Trophoblast cell (in vitro differentiated cells and primary cell): Measurements from ENCODE around the gene SLC17A1.

Source experiments
- DNase-seq, 2 donors: peaks; one replicate each; pipeline ENCODE4 v3.0.0-alpha.2; 2016
- H2AFZ ChIP-seq: 2 replicates; pipeline ENCODE4 v1.6.1; 2013; ENCODE audit warnings: low read length, moderate library complexity, mild to moderate bottlenecking; ENCODE audit not compliant: insufficient read depth, poor library complexity
- H2AK5ac ChIP-seq: 2 replicates; pipeline ENCODE4 v1.6.1; 2013; ENCODE audit warnings: mild to moderate bottlenecking, low read length
- H2BK120ac ChIP-seq: 2 replicates; pipeline ENCODE4 v1.6.1; 2013; ENCODE audit warnings: low read length, mild to moderate bottlenecking, moderate library complexity; ENCODE audit not compliant: insufficient read depth, poor library complexity
- H2BK12ac ChIP-seq: 2 replicates; pipeline ENCODE4 v1.6.1; 2013; ENCODE audit warnings: mild to moderate bottlenecking, low read length, moderate library complexity
- H2BK5ac ChIP-seq: 2 replicates; pipeline ENCODE4 v1.6.1; 2013; ENCODE audit warnings: low read length, low read depth, moderate library complexity, mild to moderate bottlenecking; ENCODE audit not compliant: poor library complexity
- H3K14ac ChIP-seq: 2 replicates; pipeline ENCODE4 v1.6.1; 2013; ENCODE audit warnings: mild to moderate bottlenecking, low read length
- H3K18ac ChIP-seq: 2 replicates; pipeline ENCODE4 v1.6.1; 2013; ENCODE audit warnings: mild to moderate bottlenecking, low read length
- H3K23ac ChIP-seq: 2 replicates; pipeline ENCODE4 v1.6.1; 2013; ENCODE audit warnings: low read length
- H3K27ac ChIP-seq: 2 replicates; pipeline ENCODE4 v1.5.1; 2013; ENCODE audit warnings: low read depth, mild to moderate bottlenecking, inconsistent platforms, low read length, moderate library complexity
- H3K27me3 ChIP-seq: 2 replicates; pipeline ENCODE4 v1.6.1; 2013; ENCODE audit warnings: inconsistent platforms, mild to moderate bottlenecking, low read length, moderate library complexity; ENCODE audit not compliant: insufficient read depth
- H3K36me3 ChIP-seq, 2 experiments: 1 replicate in 1 of 2; 2 replicates in 1 of 2; pipeline ENCODE4 v1.6.1; 2013; ENCODE audit warnings: low read length in 2 of 2, mild to moderate bottlenecking in 2 of 2, moderate library complexity in 1 of 2; ENCODE audit not compliant: insufficient read depth in 2 of 2, control insufficient read depth in 1 of 2
- H3K4ac ChIP-seq: 2 replicates; pipeline ENCODE4 v1.6.1; 2013; ENCODE audit warnings: low read depth, mild to moderate bottlenecking, low read length, moderate library complexity
- H3K4me1 ChIP-seq, 2 experiments: 1 replicate in 1 of 2; 2 replicates in 1 of 2; pipeline ENCODE4 v1.6.1; 2013; ENCODE audit warnings: low read length in 2 of 2, mild to moderate bottlenecking in 2 of 2, moderate library complexity in 1 of 2; ENCODE audit not compliant: insufficient read depth in 2 of 2, control insufficient read depth in 1 of 2
- H3K4me2 ChIP-seq: 2 replicates; pipeline ENCODE4 v1.6.1; 2013; ENCODE audit warnings: inconsistent platforms, mild to moderate bottlenecking, low read length, moderate library complexity
- H3K4me3 ChIP-seq: 2 replicates; pipeline ENCODE4 v1.5.1; 2013; ENCODE audit warnings: mild to moderate bottlenecking, low read depth, low read length, inconsistent platforms
- H3K79me1 ChIP-seq: one replicate; pipeline ENCODE4 v1.6.1; 2013; ENCODE audit warnings: low read length
- H3K79me2 ChIP-seq: 2 replicates; pipeline ENCODE4 v1.6.1; 2013; ENCODE audit warnings: low read length, mild to moderate bottlenecking; ENCODE audit not compliant: control insufficient read depth, insufficient read depth, poor library complexity
- H3K9ac ChIP-seq: 2 replicates; pipeline ENCODE4 v1.6.1; 2013; ENCODE audit warnings: mild to moderate bottlenecking, low read length
- H3K9me3 ChIP-seq: 2 replicates; pipeline ENCODE4 v1.6.1; 2013; ENCODE audit warnings: low read depth, mild to moderate bottlenecking, control low read depth, inconsistent platforms, low read length; ENCODE audit not compliant: insufficient read depth
- H4K12ac ChIP-seq: 2 replicates; pipeline ENCODE4 v1.6.1; 2013; ENCODE audit warnings: low read depth, mild to moderate bottlenecking, low read length, moderate library complexity
- H4K8ac ChIP-seq: 2 replicates; pipeline ENCODE4 v1.6.1; 2013; ENCODE audit warnings: low read depth, mild to moderate bottlenecking, low read length, moderate library complexity
- H4K91ac ChIP-seq: one replicate; pipeline ENCODE4 v1.6.1; 2013; ENCODE audit warnings: low read depth, mild to moderate bottlenecking, low read length, moderate library complexity
- WGBS: extraction: QIAGEN DNeasy Blood & Tissue Kit; methylation state at CpG from one replicate; pipeline ENCODE4 v1.1.7; 2013; ENCODE audit warnings: missing lambda C conversion rate; ENCODE audit not compliant: insufficient read length, insufficient coverage; ENCODE audit errors: extremely low coverage; 5-methylcytosine and 5-hydroxymethylcytosine counted together

SLC17A1 gene

DNA sequence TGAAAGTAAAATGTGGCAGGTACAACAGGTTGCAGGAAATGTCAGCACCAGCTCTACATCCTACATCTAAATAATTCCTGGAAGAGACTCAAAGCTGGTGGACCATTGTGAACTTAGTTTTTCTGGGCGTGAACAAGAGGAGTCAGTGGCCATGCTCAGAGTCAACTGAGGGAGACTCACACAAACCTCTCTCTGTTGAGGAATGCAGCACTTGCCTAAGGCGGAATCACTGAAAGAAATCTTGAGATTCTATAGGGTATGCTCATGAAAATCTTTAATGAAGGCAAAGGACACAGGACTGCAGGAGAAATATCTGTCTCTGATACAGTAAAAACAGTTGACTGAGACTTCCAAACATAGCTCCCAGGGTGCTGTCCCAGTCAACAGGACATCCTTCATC, 54.8 kb downstream of the SLC17A1 start:
- Histone ChIP-seq H4K12ac (no peak overlapping the region), H3K27ac (no peak overlapping the region), H3K9me3 (no peaks in the 10 kb centered on the region), H3K18ac (no peak overlapping the region), H3K79me2 (no peaks in the 10 kb centered on the region), H3K4me1 (no peaks in the 10 kb centered on the region), H2BK5ac (no peak overlapping the region), H3K9ac (no peak overlapping the region), H3K4me2 (no peak overlapping the region), H3K36me3 (no peaks in the 10 kb centered on the region), H3K79me1 (no peaks in the 10 kb centered on the region), H4K91ac (no peak overlapping the region), H2BK120ac (no peak overlapping the region), H3K27me3 (no peaks in the 10 kb centered on the region), H2BK12ac (no peak overlapping the region), H3K14ac (no peak overlapping the region), H3K4me3 (no peak overlapping the region), H2AFZ (no peak overlapping the region), H3K23ac (no peak overlapping the region), H2AK5ac (no peak overlapping the region), H4K8ac (no peak overlapping the region), H3K4ac (no peak overlapping the region)
- peak; percentile 76 to 81 for DNase-seq
- WGBS, result no CpG with 5 or more reads among the region's 2 CpGs

DNA sequence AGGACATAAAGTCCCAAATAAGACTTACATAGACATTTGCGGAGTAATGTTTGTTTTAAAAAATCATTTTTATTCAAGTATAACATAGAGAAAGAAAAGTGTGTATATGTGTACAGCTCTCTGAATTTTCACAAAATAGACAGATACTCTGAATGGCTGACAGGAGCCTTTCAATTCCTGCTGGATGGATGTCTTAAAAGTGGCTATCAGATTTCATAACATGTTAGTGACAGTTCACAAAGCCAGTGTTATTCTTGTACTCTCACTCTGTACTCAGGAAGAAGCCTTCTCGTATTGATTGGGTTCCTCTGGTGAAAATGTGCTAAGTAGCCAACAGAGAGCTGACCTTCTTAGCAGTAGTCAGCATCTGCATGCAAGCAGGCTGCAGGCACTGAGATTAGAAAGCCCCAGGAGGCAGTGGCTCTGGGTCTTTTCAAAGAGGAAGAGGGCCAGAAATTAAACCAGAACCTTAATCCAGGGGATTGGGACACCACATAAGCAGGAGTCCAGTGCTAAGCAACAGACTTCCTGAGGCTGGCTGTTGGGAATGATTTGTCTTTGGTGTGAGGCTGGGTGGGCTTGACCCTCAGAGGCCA, 57.6 kb downstream of the SLC17A1 start:
- Histone ChIP-seq H4K12ac (no peak overlapping the region), H3K23ac (no peak overlapping the region), H3K14ac (no peak overlapping the region), H3K9me3 (no peaks in the 10 kb centered on the region), H4K8ac (no peak overlapping the region), H2AFZ (no peak overlapping the region), H3K79me2 (no peaks in the 10 kb centered on the region), H3K27ac (no peak overlapping the region), H3K4me3 (no peak overlapping the region), H3K9ac (no peak overlapping the region), H3K27me3 (no peaks in the 10 kb centered on the region), H3K79me1 (no peaks in the 10 kb centered on the region), H3K18ac (no peak overlapping the region), H2BK120ac (no peak overlapping the region), H2AK5ac (no peak overlapping the region), H3K4me2 (no peak overlapping the region), H3K4ac (no peak overlapping the region), H2BK12ac (no peak overlapping the region), H2BK5ac (no peak overlapping the region), H3K4me1 (peaks cover 3 to 5% of the 10 kb centered on the region in 2 experiments), H3K36me3 (no peaks in the 10 kb centered on the region), H4K91ac (no peak overlapping the region)
- no CpG with 5 or more reads among the region's 2 CpGs for WGBS
- DNase-seq, result no peak

DNA sequence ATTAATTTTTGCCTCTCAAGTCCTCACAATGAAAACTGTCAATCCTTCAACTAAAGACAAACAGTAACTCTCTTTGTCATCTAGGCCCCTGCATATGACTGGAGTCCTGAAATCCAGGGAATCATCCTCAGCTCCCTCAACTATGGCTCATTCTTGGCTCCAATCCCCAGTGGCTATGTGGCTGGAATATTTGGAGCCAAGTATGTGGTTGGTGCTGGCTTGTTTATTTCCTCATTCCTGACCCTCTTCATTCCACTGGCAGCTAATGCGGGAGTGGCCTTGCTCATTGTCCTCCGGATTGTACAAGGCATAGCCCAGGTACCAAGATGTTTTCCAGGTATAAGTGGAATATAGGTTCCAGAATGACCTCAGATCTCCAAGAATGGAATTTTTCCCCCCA, 61.9 kb downstream of the SLC17A1 start:
- no peaks in the 10 kb centered on the region for H3K9me3 ChIP-seq
- no peak overlapping the region for H4K8ac ChIP-seq
- no peak overlapping the region for H3K4ac ChIP-seq
- no peak overlapping the region for H4K12ac ChIP-seq
- H3K4me3 ChIP-seq, result no peak overlapping the region
- H3K18ac ChIP-seq, result no peak overlapping the region
- no peak overlapping the region for H3K4me2 ChIP-seq
- H3K79me1 ChIP-seq, result no peaks in the 10 kb centered on the region
- no CpG with 5 or more reads among the region's 2 CpGs for WGBS
- no peak overlapping the region for H2BK120ac ChIP-seq
- no peak overlapping the region for H2AFZ ChIP-seq
- no peak overlapping the region for H4K91ac ChIP-seq
- H3K4me1 ChIP-seq, result peaks cover 3 to 11% of the 10 kb centered on the region in 2 experiments
- no peak overlapping the region for H2BK12ac ChIP-seq
- no peaks in the 10 kb centered on the region for H3K27me3 ChIP-seq
- no peak overlapping the region for H2AK5ac ChIP-seq
- DNase-seq, result peak; percentile 64 to 82
- H2BK5ac ChIP-seq, result no peak overlapping the region
- no peak overlapping the region for H3K9ac ChIP-seq
- H3K14ac ChIP-seq, result no peak overlapping the region
- H3K79me2 ChIP-seq, result no peaks in the 10 kb centered on the region
- H3K23ac ChIP-seq, result no peak overlapping the region
- no peak overlapping the region for H3K27ac ChIP-seq
- H3K36me3 ChIP-seq, result no peaks in the 10 kb centered on the region

DNA sequence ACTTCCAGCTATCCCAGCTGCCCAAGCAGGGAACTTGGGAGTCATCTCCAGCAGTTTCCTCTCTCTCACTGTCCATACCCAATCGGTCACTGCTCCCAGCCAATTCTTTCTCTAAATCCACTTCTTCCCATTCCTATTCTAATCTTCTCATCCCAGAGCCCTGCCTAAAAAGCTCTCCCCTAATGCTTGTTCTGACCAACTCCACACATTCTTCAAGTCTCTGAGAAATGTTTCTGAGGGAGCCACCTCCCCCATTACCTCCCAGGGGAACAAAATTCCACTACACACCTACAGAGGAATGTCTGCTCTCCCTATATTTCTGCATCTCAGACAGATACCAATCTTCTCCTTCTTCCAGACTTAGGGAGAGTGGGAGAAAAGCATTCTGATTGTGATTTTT, 63.3 kb downstream of the SLC17A1 start:
- no peak overlapping the region for H3K4ac ChIP-seq
- peak overlapping the region; percentile 19 for H3K4me2 ChIP-seq
- H4K12ac ChIP-seq, result no peak overlapping the region
- H2BK5ac ChIP-seq, result no peak overlapping the region
- H3K79me2 ChIP-seq, result no peaks in the 10 kb centered on the region
- peak overlapping the region; percentile 35 for H2BK120ac ChIP-seq
- peak in 1 of 2 donors; percentile 5 for DNase-seq
- no peak overlapping the region for H3K18ac ChIP-seq
- no peak overlapping the region for H2BK12ac ChIP-seq
- no peaks in the 10 kb centered on the region for H3K79me1 ChIP-seq
- H3K23ac ChIP-seq, result no peak overlapping the region
- no peaks in the 10 kb centered on the region for H3K27me3 ChIP-seq
- no peak overlapping the region for H3K14ac ChIP-seq
- no peak overlapping the region for H3K9ac ChIP-seq
- H2AK5ac ChIP-seq, result no peak overlapping the region
- peaks cover 3 to 11% of the 10 kb centered on the region in 2 experiments for H3K4me1 ChIP-seq
- 100% methylated on average over 1 of the region's 1 CpG for WGBS
- H4K91ac ChIP-seq, result no peak overlapping the region
- no peak overlapping the region for H2AFZ ChIP-seq
- no peak overlapping the region for H3K4me3 ChIP-seq
- no peak overlapping the region for H4K8ac ChIP-seq
- H3K36me3 ChIP-seq, result no peaks in the 10 kb centered on the region
- peak overlapping the region; percentile 42 for H3K27ac ChIP-seq
- H3K9me3 ChIP-seq, result peaks cover 1% of the 10 kb centered on the region
